Sigmoid colon (tissue), 4 donors: ENCODE data around the gene IPO7.

Source experiments
- EP300 ChIP-seq, 4 donors: sonication (generic); formaldehyde crosslinking; IDR thresholded peaks; one replicate each; pipeline ENCODE4 v1.6.1; 2017; ENCODE audit warnings: antibody characterized with exemption in 4 of 4
- POLR2A ChIP-seq, 2 donors: fragments of 450-650 bp; IDR thresholded peaks; one replicate each; pipeline ENCODE4 v1.6.1; 2016; ENCODE audit warnings: antibody characterized with exemption in 2 of 2, mild to moderate bottlenecking in 2 of 2, moderate library complexity in 2 of 2
- POLR2AphosphoS5 ChIP-seq, 4 donors: sonication (generic); formaldehyde crosslinking; IDR thresholded peaks; one replicate each; pipeline ENCODE4 v1.6.1; 2017; ENCODE audit warnings: antibody characterized with exemption in 4 of 4
- TF ChIP-seq, protein P1 (sequence below), 4 experiments: fragments of 450-650 bp in 3 of 4; fragments of 200-600 bp in 1 of 4; IDR thresholded peaks; one replicate each; pipeline ENCODE4 v1.5.1; 2016 to 2019; ENCODE audit warnings: antibody characterized with exemption in 4 of 4, mild to moderate bottlenecking in 3 of 4, moderate library complexity in 2 of 4

GRCh38 chr11:9344061-9344680 is 40.3 kb upstream of the IPO7 start:
- TF ChIP-seq, protein P1, sequence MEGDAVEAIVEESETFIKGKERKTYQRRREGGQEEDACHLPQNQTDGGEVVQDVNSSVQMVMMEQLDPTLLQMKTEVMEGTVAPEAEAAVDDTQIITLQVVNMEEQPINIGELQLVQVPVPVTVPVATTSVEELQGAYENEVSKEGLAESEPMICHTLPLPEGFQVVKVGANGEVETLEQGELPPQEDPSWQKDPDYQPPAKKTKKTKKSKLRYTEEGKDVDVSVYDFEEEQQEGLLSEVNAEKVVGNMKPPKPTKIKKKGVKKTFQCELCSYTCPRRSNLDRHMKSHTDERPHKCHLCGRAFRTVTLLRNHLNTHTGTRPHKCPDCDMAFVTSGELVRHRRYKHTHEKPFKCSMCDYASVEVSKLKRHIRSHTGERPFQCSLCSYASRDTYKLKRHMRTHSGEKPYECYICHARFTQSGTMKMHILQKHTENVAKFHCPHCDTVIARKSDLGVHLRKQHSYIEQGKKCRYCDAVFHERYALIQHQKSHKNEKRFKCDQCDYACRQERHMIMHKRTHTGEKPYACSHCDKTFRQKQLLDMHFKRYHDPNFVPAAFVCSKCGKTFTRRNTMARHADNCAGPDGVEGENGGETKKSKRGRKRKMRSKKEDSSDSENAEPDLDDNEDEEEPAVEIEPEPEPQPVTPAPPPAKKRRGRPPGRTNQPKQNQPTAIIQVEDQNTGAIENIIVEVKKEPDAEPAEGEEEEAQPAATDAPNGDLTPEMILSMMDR (IDR thresholded peaks at IDR 0.05) = no peak
- TF ChIP-seq POLR2A (IDR thresholded peaks at IDR 0.05) (no peak), EP300 (IDR thresholded peaks at IDR 0.05) (no peak), POLR2AphosphoS5 (IDR thresholded peaks at IDR 0.05) (no peak)
